Skeletal muscle cell (primary cell): ENCODE results near the gene SGSH.
"Not testable (repeated sequence)": the region's sequence is repeated elsewhere in the genome, so short reads cannot be mapped to it uniquely, and the experiment has no call there.

Source experiments
- DNase-seq: peaks from one replicate; pipeline ENCODE4 v3.0.0-alpha.2; 2010; ENCODE audit warnings: low read depth
- H3K4me3 ChIP-seq: 2 replicates; pipeline ENCODE4 v1.5.1; 2011; ENCODE audit warnings: low read depth, mild to moderate bottlenecking, control low read depth, low read length, moderate library complexity

SGSH gene

GRCh38 chr17:80214012-80214877 is 5.9 kb downstream of the SGSH start:
- H3K4me3 ChIP-seq, result no peak overlapping the region
- no peak for DNase-seq

DNA sequence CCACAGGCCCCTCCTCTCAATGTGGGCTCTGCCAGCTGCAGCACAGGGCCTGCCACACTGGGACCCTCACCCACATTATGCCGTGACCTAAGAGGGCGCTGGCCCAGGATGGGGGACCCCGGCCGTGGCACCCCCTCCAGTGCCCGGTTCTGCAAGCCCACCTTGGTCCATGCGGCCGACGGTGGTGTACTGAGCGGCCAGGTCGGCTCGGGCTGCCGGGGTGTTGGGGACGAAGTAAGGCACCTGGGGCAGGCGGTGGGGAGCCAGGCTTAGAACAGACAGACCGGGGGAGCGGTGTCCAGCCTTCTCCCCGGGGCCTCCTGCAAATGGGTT is 6.5 kb downstream of the SGSH start:
- no peak overlapping the region for H3K4me3 ChIP-seq
- DNase-seq, result no peak

- no peak overlapping the region for H3K4me3 ChIP-seq
- no peak for DNase-seq
Observed at GRCh38 chr17:80212962-80213642, 7.0 kb downstream of the SGSH start.

DNA sequence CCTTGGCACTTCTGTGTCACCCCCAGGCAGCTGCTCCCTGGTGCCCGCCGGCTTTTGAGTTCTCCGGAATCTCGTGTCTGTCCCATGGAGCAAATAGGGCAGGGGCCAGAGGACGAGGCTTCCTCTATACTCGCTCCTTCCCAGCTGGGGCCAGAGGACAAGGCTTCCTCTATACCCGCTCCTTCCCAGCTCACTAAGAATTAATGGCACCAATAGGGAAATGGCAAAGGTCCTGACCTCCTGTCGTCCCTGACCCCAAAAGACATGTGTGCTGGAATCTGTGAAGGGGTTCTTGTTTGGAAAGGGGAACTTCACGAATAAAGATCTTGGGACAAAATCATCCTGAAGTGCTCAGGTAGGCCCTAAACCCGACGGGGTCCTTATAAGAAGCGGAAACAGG is 7.6 kb downstream of the SGSH start:
- DNase-seq, result no peak
- H3K4me3 ChIP-seq, result no peak overlapping the region

GRCh38 chr17:80212109-80212508 is 8.0 kb downstream of the SGSH start:
- DNase-seq, result no peak
- H3K4me3 ChIP-seq, result no peak overlapping the region

GRCh38 chr17:80210348-80211108 is 9.6 kb downstream of the SGSH start:
- DNase-seq, result no peak
- H3K4me3 ChIP-seq, result no peak overlapping the region

DNA sequence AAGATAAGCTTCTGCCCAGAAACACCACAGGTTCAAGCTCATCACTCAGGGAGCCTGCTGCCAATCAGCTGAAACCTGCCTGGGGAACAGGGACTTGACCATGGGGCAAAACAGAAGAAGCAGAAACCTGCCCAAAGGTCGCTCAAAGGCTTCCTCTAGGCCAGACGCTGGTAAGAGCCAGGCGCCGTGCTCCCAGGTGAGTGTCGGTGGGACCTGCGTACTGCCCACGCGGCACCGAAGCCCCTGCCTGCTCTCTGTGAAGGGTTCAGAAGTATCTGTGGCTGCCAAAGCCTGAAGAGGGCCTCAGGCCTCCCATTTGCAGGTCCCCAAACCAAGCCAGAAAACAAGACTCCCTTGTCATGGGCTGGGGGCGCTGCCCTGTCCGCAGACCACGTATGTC is 10.4 kb downstream of the SGSH start:
- no peak for DNase-seq
- no peak overlapping the region for H3K4me3 ChIP-seq

DNA sequence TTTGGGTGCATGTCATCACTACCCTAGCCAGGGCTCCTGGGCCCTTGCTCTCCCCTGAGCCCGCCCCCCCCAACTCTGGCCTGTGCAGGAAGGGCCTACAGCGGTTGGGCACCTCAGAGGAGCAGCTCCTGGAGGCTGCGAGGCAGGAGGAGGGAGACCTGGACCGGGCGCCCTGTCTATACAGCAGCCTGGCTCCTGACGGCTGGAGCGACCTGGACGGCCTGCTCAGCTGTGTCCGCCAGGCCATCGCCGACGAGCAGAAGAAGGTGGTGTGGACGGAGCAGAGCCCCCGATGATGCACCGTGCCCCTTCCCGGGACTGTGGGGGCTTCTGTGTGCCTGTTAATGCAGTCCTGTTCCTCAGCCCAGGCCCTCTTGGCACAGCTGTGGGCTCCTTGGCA is 12.1 kb downstream of the SGSH start:
- H3K4me3 ChIP-seq, result no peak overlapping the region
- no peak for DNase-seq

DNA sequence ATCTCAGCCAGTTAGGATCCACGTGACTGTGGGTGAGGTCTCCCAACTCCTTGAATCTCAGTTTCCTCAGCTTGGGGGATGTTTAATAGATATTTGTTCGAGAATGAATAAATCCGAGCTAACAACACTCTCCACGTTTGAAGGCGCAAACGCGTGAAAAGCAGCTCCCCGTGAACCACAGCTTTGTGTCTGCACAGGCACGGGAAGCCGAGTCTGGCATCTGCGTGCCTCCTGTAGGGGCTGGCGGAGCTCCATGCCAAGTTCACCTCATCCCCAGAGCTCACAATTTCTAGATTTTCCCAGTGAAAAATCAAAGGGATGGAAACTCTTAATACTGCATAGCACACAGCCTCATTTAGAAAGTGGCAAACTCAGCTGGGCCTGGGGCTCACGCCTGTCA is 14.3 kb downstream of the SGSH start:
- no peak for DNase-seq
- H3K4me3 ChIP-seq, result no peak overlapping the region

DNA sequence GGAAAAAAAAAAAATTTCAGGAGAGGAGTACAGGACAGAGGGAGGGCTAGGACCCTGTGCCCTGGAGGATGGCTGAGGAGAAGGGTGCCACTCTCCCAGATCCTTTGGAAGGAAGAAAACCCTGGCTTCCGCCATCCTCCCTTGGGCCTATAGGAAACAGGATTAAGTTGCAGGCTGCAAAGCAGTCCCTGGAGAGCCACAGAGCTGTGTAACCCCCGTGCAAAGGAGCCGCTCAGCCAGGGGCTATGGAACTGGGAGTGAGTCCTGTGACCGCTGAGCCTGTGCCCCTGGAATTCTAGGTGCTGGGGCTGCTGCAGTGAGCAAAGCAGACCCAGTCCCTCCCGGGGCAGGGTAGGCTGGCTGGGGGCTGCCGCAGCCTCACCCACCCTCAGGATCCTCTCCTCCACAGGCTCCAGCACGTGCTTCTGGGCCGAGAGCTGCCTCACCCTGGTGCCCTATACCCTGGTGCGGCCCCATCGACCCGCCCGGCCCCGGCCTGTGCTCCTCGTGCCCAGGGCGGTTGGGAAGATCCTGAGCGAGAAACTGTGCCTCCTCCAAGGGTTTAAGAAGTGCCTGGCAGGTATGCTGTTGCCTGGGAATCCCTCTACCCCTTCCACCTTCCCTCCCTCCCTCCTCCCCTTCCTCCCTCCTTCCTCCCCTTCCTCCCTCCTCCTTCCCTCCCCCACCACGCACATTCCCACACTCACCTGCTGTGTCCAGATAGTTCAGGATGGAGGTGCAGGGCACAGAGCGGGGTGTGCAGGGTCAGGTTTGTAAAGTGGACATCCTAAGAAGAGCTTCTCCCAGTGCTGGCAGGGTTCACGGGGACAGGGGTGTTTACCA is 15.3 kb downstream of the SGSH start:
- H3K4me3 ChIP-seq, result no peak overlapping the region
- DNase-seq, result no peak

DNA sequence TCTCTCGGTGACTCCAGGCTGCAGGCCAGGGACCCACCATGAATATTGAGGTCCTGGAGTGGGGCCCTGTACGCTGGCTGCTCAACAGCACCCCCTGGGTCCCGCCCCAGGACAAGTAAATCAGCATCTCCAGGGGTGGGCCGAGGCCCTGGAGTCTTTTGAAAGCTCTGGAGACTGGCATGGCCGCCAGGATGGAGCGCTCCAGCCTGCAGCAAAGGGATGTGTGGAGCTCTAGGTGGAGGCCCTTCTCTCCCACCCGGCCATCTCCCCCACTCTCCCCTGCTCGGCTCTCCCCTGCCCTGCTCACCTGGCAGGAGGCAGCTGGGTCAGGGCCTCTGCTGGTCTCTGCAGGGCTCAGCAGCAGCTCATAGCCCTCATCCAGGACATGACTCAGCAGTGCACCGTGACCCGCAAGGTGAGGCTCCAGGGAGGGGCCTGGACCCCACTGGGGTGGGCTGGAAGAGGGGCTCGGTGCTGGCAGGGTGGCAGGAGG is 16.6 kb downstream of the SGSH start:
- H3K4me3 ChIP-seq, result no peak overlapping the region
- DNase-seq, result no peak

DNA sequence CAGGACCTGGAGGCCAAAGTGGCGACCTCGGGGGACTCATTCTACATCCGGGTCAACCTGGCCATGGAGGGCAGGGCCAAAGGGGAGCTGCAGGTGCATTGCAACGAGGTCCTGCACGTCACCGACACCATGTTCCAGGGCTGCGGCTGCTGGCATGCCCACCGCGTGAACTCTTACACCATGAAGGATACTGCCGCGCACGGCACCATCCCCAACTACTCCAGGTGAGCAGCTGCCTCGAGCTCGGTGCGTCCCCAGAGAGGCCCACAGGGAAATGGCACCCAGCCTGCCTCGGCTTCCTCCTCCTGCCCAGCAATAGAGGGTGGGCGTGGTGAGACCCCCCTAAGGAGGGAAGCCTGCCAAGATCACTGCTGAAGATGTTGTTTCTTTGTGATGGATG is 17.9 kb downstream of the SGSH start:
- no peak overlapping the region for H3K4me3 ChIP-seq
- no peak for DNase-seq

- DNase-seq, result no peak
- H3K4me3 ChIP-seq, result no peak overlapping the region
Observed at GRCh38 chr17:80201446-80201845, 18.7 kb downstream of the SGSH start.

GRCh38 chr17:80199295-80199694 is 20.8 kb downstream of the SGSH start:
- not testable (repeated sequence) for H3K4me3 ChIP-seq, DNase-seq

DNA sequence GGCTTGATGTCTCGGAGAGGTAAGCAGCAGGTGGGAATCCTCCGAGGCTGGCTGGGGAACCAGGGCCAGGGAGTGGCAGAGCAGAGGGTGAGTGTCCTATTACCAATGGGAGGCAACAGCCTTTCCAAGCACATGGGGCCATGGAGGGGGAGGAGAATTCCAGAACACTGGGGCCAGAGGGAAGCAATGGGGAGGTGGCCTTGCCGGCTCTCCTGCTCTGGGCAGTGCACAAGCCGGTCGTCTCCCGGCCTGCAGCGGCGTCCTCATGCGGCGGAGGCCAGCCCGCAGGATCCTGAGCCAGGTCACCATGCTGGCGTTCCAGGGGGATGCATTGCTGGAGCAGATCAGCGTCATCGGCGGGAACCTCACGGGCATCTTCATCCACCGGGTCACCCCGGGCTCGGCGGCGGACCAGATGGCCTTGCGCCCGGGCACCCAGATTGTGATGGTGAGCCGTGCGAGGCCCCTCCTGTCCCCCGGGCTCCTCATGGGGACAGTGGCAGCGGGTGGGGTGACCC is 21.9 kb downstream of the SGSH start:
- no peak for DNase-seq
- H3K4me3 ChIP-seq, result no peak overlapping the region

GRCh38 chr17:80196652-80197051 is 23.5 kb downstream of the SGSH start:
- no peak overlapping the region for H3K4me3 ChIP-seq
- DNase-seq, result no peak

GRCh38 chr17:80195671-80196529 is 24.2 kb downstream of the SGSH start:
- no peak overlapping the region for H3K4me3 ChIP-seq

DNA sequence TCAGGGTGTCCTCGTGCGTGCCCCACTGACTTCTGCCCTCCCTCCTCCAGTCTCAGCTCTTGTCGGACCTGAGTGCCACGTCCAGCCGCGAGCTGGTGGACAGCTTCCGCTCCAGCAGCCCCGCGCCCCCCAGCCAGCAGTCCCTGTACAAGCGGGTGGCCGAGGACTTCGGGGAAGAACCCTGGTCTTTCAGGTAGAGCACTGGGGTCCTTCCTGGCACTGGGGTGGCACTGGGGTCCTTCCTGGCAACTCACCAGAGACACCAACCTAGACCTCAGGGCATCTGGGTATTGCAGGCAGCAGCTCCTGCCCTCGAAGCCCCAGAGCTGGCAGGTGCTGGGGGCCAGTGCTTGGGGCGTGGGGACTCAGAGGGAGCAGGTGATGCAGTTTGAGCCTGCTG is 25.0 kb downstream of the SGSH start:
- no peak for DNase-seq
- H3K4me3 ChIP-seq, result no peak overlapping the region

More at GRCh38 chr17:80195671-80196529, 24.2 kb downstream of the SGSH start:
- DNase-seq, result no peak
